Left forelimb (tissue), 1 donor: ENCODE data around the gene TOM1.

Experiments used
- DNase-seq: peaks from one replicate; pipeline ENCODE4 v3.0.0-alpha.2; 2018; ENCODE audit warnings: low spot score

TOM1 gene

GRCh38 chr22:35373781-35374180 lies 74.1 kb downstream of the TOM1 start:
- DNase-seq = no peak

GRCh38 chr22:35375031-35375430 lies 75.3 kb downstream of the TOM1 start:
- DNase-seq = no peak

DNA sequence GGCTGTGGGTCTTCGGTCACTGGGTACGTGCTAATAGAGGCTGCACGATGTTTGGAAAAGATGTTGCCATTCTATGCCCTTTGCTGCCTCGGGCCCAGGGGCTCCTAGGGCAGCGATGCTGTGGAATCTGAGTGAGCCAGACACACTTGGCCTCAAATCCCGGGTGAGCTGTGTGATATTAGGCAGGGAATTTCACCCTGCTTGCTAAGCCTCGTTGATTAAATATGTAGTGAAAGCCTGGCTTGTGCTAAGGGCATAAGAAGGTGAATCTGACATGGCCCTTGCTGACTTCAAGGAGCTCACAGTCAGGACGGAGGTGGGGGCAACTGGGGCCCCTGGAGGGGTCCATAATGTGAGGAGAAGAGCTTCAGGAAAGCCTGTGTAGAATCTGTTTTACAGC lies 75.8 kb downstream of the TOM1 start:
- DNase-seq = no peak

DNA sequence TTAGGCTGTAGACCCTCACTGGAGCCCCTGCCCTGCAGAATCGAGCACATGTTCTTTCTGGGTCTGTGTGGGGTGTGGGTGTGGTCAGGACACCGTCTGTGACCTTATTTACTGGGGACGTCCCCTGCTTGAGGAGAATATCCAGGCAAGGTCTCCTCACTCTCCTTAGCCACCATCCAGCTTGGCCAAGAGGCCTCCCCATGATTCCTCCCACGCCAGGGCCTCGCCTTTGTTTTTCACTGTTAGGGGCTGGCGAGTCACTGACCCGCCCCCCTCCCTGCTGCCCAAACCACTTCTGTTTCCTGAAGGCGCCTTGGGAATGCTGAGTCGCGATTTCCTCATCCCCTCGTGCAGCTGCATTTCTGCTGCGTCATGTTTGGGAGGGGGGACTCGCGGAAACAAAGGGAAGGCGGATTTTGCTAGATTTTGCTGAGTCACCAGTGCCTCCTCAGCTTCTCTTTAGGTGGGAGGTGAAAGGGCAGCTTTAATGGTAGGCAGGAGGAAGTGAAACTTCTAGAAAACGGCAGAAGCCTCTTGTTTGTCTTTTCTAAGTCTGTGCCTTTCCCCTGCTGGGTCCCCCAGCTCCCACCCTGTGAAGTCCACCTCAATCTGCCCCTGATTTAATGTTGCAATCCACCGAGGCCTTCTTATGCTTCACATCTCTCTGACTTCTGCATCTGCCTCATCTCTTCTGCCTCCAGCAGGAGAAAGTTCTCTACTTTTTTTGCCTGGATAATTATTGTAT lies 77.2 kb downstream of the TOM1 start:
- peak; percentile 89 for DNase-seq

- DNase-seq = no peak
Observed at GRCh38 chr22:35377735-35378134, 78.0 kb downstream of the TOM1 start.

GRCh38 chr22:35378621-35379020 lies 78.9 kb downstream of the TOM1 start:
- DNase-seq = no peak

DNA sequence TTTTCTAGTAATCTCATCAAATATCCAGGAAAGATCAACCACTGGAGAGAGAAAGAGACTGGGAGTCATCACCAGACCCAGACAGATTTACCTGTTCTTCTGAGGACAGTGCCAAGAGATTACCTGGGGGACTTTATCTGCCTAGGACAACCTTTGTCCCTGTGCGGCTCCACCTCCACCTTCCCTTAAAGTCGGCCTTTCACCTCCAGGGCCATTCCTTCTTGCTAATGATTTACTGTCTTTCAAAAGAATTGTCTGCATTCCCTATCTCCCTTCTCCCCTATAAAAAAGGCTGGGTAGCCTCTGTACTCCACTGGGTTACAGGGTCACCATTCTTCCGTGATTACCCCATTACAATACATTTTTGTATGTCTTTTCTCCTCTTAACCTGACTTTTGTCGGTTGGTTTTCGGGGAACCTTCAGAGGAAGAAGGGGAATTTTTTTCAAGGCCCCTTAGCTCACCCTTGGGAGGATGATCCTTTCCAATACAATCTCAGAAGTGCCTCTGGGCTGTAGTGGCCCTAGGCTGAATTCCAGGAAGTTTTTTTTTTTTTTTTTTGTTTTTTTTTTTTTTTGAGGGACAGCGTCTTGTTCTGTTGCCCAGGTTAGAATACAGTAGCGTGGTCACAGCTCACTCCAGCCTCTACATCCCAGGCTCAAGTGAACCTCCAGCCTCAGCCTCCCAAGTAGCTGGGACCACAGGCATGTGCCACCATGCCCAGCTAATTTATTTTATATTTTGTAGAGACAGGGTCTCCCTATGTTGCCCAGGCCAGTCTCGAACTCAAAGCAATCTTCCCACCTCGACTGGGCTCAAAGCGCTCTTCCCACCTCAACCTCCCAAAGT lies 79.7 kb downstream of the TOM1 start:
- DNase-seq = no peak

- no peak for DNase-seq
Observed at GRCh38 chr22:35380013-35380412, 80.3 kb downstream of the TOM1 start.

GRCh38 chr22:35380537-35381423 lies 81.1 kb downstream of the TOM1 start, which contains the start of gene HMOX1:
TSS of gene HMOX1 (plus strand) at chr22:35381096. CDS start at chr22:35381174, 78 bp downstream.
- DNase-seq = peak; percentile 91

- DNase-seq = no peak
Observed at GRCh38 chr22:35381424-35382009, 81.8 kb downstream of the TOM1 start.

DNA sequence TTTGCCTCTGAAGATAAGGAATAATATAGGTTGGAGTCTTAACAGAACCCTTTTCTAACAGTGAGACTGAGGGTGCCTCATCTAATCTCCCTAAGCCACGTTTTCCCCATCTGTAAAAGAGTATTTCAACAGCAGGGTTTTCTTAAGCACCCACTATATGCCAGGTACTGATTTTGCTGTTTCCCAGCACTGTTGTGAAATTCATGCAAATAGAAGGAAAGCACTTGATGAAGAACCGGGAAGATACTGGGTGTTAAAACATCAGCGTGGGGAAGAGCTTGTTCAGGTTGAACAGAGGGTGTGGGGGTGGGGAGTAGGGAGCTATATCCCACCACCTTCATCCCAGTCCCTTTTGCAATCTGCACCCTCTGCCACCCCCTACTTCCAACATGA lies 84.0 kb downstream of the TOM1 start:
- no peak for DNase-seq

GRCh38 chr22:35384527-35384926 lies 84.8 kb downstream of the TOM1 start:
- DNase-seq = no peak

DNA sequence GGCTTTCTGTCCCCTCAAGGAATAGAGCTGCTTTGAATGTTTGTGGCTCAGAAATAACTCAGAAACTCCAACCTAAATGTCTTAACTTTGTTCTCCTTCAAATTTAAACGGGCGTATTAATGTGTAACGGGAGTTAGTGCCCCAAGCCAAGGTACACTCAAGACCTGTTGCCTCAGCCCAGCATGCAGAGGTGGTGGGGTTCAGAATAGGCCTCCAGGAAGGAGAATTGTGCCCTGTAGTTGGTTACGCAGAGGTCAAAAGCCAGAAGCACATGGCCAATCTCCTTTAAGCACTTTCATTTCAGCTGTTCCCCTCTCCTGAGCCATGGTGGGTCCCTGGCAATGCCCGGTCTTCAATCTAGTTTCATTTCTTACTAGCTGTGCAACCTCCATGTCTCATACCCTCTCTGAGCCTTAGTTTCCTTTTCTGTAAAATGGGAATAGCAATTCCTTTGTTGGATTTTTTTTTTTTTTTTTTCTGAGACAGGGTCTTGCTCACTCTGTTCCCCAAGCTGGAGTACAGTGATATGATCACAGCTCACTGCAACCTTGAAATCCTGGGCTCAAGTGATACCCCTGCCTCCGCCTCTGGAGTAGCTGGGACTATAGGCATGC lies 85.4 kb downstream of the TOM1 start:
- no peak for DNase-seq

DNA sequence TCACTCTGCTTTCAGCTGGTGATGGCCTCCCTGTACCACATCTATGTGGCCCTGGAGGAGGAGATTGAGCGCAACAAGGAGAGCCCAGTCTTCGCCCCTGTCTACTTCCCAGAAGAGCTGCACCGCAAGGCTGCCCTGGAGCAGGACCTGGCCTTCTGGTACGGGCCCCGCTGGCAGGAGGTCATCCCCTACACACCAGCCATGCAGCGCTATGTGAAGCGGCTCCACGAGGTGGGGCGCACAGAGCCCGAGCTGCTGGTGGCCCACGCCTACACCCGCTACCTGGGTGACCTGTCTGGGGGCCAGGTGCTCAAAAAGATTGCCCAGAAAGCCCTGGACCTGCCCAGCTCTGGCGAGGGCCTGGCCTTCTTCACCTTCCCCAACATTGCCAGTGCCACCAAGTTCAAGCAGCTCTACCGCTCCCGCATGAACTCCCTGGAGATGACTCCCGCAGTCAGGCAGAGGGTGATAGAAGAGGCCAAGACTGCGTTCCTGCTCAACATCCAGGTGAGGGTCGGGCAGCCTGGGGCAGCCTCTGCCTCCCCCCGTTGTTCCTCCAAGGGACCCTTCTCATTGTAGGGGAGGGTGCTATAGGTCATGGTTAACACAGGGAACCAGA lies 87.1 kb downstream of the TOM1 start:
- DNase-seq = no peak

DNA sequence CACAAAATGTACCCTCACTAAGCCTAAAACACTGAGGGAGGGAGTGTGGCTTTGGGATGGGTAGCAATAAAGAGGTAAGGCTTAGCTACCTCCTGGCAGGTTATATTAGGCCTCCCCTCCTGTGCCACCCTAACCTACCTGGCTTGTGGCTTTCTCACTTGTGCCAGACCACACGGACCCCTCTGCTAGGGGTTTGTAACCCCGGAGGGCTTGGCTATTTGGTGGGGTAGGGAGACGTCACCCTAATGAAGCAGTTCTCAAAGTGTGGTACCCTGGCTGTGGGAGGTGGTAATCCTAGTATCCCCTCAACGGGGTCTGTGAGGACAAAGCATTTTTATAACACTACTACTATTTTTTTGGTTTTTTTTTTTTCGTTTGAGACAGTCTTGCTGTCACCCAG lies 91.2 kb downstream of the TOM1 start:
- no peak for DNase-seq

- DNase-seq = no peak
Observed at GRCh38 chr22:35392357-35392756, 92.7 kb downstream of the TOM1 start.

DNA sequence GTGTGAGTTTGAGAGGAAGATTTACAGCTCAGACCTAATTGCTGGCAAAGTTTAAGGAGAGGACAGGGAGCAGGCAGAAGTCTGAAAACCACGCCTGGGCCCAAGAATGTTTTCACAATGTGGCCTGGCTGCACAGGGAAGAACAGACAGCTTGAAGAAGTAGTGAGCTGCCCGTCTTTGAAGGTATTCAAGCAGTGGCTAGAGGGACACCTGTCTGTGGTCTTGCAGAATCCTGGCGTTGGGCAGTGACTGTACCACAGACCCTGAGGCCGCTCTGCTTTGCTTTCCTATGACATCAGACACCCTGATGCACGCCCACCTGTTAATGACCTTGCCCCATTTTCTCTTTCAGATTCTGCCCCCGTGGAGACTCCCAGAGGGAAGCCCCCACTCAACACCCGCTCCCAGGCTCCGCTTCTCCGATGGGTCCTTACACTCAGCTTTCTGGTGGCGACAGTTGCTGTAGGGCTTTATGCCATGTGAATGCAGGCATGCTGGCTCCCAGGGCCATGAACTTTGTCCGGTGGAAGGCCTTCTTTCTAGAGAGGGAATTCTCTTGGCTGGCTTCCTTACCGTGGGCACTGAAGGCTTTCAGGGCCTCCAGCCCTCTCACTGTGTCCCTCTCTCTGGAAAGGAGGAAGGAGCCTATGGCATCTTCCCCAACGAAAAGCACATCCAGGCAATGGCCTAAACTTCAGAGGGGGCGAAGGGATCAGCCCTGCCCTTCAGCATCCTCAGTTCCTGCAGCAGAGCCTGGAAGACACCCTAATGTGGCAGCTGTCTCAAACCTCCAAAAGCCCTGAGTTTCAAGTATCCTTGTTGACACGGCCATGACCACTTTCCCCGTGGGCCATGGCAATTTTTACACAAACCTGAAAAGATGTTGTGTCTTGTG lies 93.7 kb downstream of the TOM1 start:
- no peak for DNase-seq

- no peak for DNase-seq
Observed at GRCh38 chr22:35394011-35394312, 94.3 kb downstream of the TOM1 start.

- DNase-seq = no peak
Observed at GRCh38 chr22:35394810-35395563, 95.3 kb downstream of the TOM1 start.
